SK-N-SH (cell line): ENCODE data around the gene CNOT1. TPM values are rescaled to one million over a fixed set of nuclear protein-coding genes. Genes with fewer than 3 reads are reported as not detected.

ENCODE experiments used
- CTCF ChIA-PET: fragments of 300-600, 350-600 bp; formaldehyde crosslinking; extraction: SDS; loops from one replicate; lab custom pipeline; 2021; lab: Yijun Ruan, JAX
- POLR2A ChIA-PET: fragments of 350-600 bp; sonication (Branson Sonifier 250); formaldehyde crosslinking; extraction: SDS; loops from one replicate; lab custom pipeline; 2020; ENCODE audit warnings: antibody characterized with exemption, inconsistent platforms; lab: Yijun Ruan, JAX
- DNase-seq: peaks from one replicate; pipeline ENCODE4 v3.0.0; 2012
- H2AFZ ChIP-seq: fragments of 200-600 bp; sonication (generic); 2 replicates; pipeline ENCODE4 v1.8.1; 2016; ENCODE audit warnings: antibody characterized with exemption, mild to moderate bottlenecking, low read depth
- H3F3A ChIP-seq: fragments of 200-600 bp; sonication (generic); replicated peaks from 2 replicates; pipeline ENCODE3; 2016; ENCODE audit warnings: antibody characterized with exemption, mild to moderate bottlenecking; ENCODE audit not compliant: insufficient read depth
- H3K27ac ChIP-seq, 2 experiments: fragments of 200-500 bp in 1 of 2; fragments of 200-600 bp in 1 of 2; sonication (Bioruptor generic) in 1 of 2; sonication (generic), shearing (Covaris generic) in 1 of 2; 2 replicates each; pipeline versions ENCODE4 v1.5.1 to v1.6.1; 2014 to 2016; ENCODE audit warnings: low read depth in 2 of 2, inconsistent platforms in 1 of 2, low read length in 1 of 2, mild to moderate bottlenecking in 1 of 2, mixed read lengths in 1 of 2
- H3K27me3 ChIP-seq: fragments of 200-600 bp; sonication (generic), shearing (Covaris generic); 2 replicates; pipeline ENCODE4 v1.6.1; 2016; ENCODE audit warnings: mixed run types; ENCODE audit not compliant: insufficient read depth
- H3K36me3 ChIP-seq, 2 experiments: fragments of 200-500 bp in 1 of 2; fragments of 200-600 bp in 1 of 2; sonication (Bioruptor generic) in 1 of 2; sonication (generic) in 1 of 2; replicated peaks in 1 of 2; 2 replicates each; pipeline versions ENCODE3 to v1.5.1; 2014 to 2016; ENCODE audit warnings: low read length in 1 of 2, mild to moderate bottlenecking in 1 of 2; ENCODE audit not compliant: insufficient read depth in 2 of 2, control insufficient read depth in 1 of 2
- H3K4me1 ChIP-seq, 2 experiments: fragments of 200-500 bp in 1 of 2; fragments of 200-600 bp in 1 of 2; sonication (Bioruptor generic) in 1 of 2; sonication (generic), shearing (Covaris generic) in 1 of 2; 2 replicates each; pipeline versions ENCODE4 v1.5.1 to v1.6.1; 2014 to 2016; ENCODE audit warnings: low read depth in 1 of 2, low read length in 1 of 2, mixed run types in 1 of 2; ENCODE audit not compliant: insufficient read depth in 2 of 2, control insufficient read depth in 1 of 2
- H3K4me2 ChIP-seq: fragments of 200-600 bp; sonication (generic), shearing (Covaris generic); 2 replicates; pipeline ENCODE4 v1.6.1; 2017; ENCODE audit warnings: mixed run types
- H3K4me3 ChIP-seq, 2 experiments: fragments of 200-500 bp in 1 of 2; fragments of 200-600 bp in 1 of 2; sonication (Bioruptor generic) in 1 of 2; sonication (generic), shearing (Covaris generic) in 1 of 2; 2 replicates each; pipeline versions ENCODE4 v1.5.1 to v1.8.1; 2014 to 2016; ENCODE audit warnings: low read depth in 2 of 2, inconsistent platforms in 1 of 2, low read length in 1 of 2, mild to moderate bottlenecking in 1 of 2, mixed read lengths in 1 of 2, moderate library complexity in 1 of 2
- H3K79me2 ChIP-seq: fragments of 200-600 bp; sonication (generic); 2 replicates; pipeline ENCODE4 v1.8.1; 2017; ENCODE audit warnings: mild to moderate bottlenecking; ENCODE audit not compliant: insufficient read depth
- H3K9ac ChIP-seq: fragments of 200-600 bp; sonication (generic); 2 replicates; pipeline ENCODE4 v1.6.1; 2017; ENCODE audit warnings: mixed run types
- H3K9me2 ChIP-seq: fragments of 200-600 bp; sonication (generic); 2 replicates; pipeline ENCODE4 v1.6.1; 2017; ENCODE audit warnings: mixed run types
- H3K9me3 ChIP-seq: fragments of 200-600 bp; sonication (generic); 2 replicates; pipeline ENCODE4 v1.6.1; 2017; ENCODE audit warnings: mixed run types, mild to moderate bottlenecking, moderate library complexity
- H4K20me1 ChIP-seq: fragments of 200-600 bp; sonication (generic); 2 replicates; pipeline ENCODE4 v1.6.1; 2017; ENCODE audit warnings: mild to moderate bottlenecking, mixed run types; ENCODE audit not compliant: insufficient read depth
- CHD2 ChIP-seq: fragments of 150-350 bp; IDR thresholded peaks from 2 replicates; pipeline ENCODE4 v1.6.1; 2018; ENCODE audit warnings: low read length; ENCODE audit not compliant: partially characterized antibody
- ELF1 ChIP-seq: IDR thresholded peaks from 2 replicates; pipeline ENCODE4 v1.4.0; 2012
- FOSL2 ChIP-seq: IDR thresholded peaks from 2 replicates; pipeline ENCODE4 v1.4.0; 2012; ENCODE audit warnings: low read depth, mild to moderate bottlenecking, moderate library complexity, borderline replicate concordance
- FOXJ3 ChIP-seq: sonication (generic); formaldehyde crosslinking; IDR thresholded peaks from 2 replicates; pipeline ENCODE4 v1.5.1; 2020; ENCODE audit warnings: mild to moderate bottlenecking, missing genetic modification reagents
- GATA2 ChIP-seq: sonication (generic); formaldehyde crosslinking; IDR thresholded peaks from 2 replicates; pipeline ENCODE4 v1.5.0; 2020; ENCODE audit warnings: mild to moderate bottlenecking, missing genetic modification reagents
- MEF2A ChIP-seq: IDR thresholded peaks from 2 replicates; pipeline ENCODE4 v1.4.0; 2012; ENCODE audit warnings: low read depth, borderline replicate concordance
- NFIC ChIP-seq: IDR thresholded peaks from 2 replicates; pipeline ENCODE4 v1.4.0; 2012; ENCODE audit warnings: borderline replicate concordance
- NRF1 ChIP-seq: IDR thresholded peaks from 2 replicates; pipeline ENCODE4 v1.6.1; 2012; ENCODE audit warnings: low read depth, mild to moderate bottlenecking, low read length
- POLR2AphosphoS5 ChIP-seq: IDR thresholded peaks from 2 replicates; pipeline ENCODE4 v1.6.1; 2012; ENCODE audit warnings: low read depth, low read length
- RAD21 ChIP-seq: IDR thresholded peaks from 2 replicates; pipeline ENCODE4 v1.6.1; 2012; ENCODE audit warnings: mild to moderate bottlenecking, low read length
- RCOR1 ChIP-seq: fragments of 150-350 bp; IDR thresholded peaks from 2 replicates; pipeline ENCODE4 v1.6.1; 2017; ENCODE audit warnings: antibody characterized with exemption, low read length
- RXRA ChIP-seq: IDR thresholded peaks from 2 replicates; pipeline ENCODE4 v1.4.0; 2012; ENCODE audit warnings: low read depth, mild to moderate bottlenecking, borderline replicate concordance
- SMC3 ChIP-seq: IDR thresholded peaks from 2 replicates; pipeline ENCODE4 v1.6.1; 2012; ENCODE audit warnings: low read depth, low read length, improper control_type of control experiment
- TEAD4 ChIP-seq: IDR thresholded peaks from 2 replicates; pipeline ENCODE4 v1.4.0; 2012; ENCODE audit warnings: mild to moderate bottlenecking, borderline replicate concordance; ENCODE audit not compliant: insufficient read depth
- YY1 ChIP-seq: IDR thresholded peaks from 2 replicates; pipeline ENCODE4 v1.4.0; 2012; ENCODE audit warnings: low read depth, mild to moderate bottlenecking
- WGBS: methylation state at CpG from one replicate; pipeline ENCODE4 v1.1.6; 2017; ENCODE audit warnings: low lambda C conversion rate; 5-methylcytosine and 5-hydroxymethylcytosine counted together
- polyA plus RNA-seq, 3 experiments: library from polyadenylated mRNA; depleted of rRNA; stranded (reverse); fragments of >200 nt; gene quantifications; 2 replicates each; pipeline ENCODE4 v1.2.3, GENCODE V29; 2012
- TF ChIP-seq, protein P1 (sequence below): IDR thresholded peaks from 2 replicates; pipeline ENCODE4 v1.4.0; 2012; ENCODE audit warnings: low read depth, borderline replicate concordance
- TF ChIP-seq, protein P2 (sequence below): IDR thresholded peaks from 2 replicates; pipeline ENCODE4; 2012
- TF ChIP-seq, protein P3 (sequence below): fragments of 150-350 bp; IDR thresholded peaks from 2 replicates; pipeline ENCODE4 v1.6.1; 2016; ENCODE audit warnings: mild to moderate bottlenecking, low read depth, low read length
- TF ChIP-seq, protein P4 (sequence below): IDR thresholded peaks from 2 replicates; pipeline ENCODE4 v1.4.0; 2012; ENCODE audit warnings: low read depth
- TF ChIP-seq, protein P5 (sequence below): fragments of 200-600 bp; sonication (generic); IDR thresholded peaks from 2 replicates; pipeline ENCODE4 v1.6.1; 2017; ENCODE audit warnings: antibody characterized with exemption, mild to moderate bottlenecking, moderate library complexity
- TF ChIP-seq, protein P6 (sequence below): IDR thresholded peaks from 2 replicates; pipeline ENCODE4 v1.4.0; 2012; ENCODE audit warnings: low read depth, borderline replicate concordance

Gene CNOT1
- polyA plus RNA-seq, 1 of the 3 experiments (the other 2 are of a cell fraction) = 77.8 TPM

DNA sequence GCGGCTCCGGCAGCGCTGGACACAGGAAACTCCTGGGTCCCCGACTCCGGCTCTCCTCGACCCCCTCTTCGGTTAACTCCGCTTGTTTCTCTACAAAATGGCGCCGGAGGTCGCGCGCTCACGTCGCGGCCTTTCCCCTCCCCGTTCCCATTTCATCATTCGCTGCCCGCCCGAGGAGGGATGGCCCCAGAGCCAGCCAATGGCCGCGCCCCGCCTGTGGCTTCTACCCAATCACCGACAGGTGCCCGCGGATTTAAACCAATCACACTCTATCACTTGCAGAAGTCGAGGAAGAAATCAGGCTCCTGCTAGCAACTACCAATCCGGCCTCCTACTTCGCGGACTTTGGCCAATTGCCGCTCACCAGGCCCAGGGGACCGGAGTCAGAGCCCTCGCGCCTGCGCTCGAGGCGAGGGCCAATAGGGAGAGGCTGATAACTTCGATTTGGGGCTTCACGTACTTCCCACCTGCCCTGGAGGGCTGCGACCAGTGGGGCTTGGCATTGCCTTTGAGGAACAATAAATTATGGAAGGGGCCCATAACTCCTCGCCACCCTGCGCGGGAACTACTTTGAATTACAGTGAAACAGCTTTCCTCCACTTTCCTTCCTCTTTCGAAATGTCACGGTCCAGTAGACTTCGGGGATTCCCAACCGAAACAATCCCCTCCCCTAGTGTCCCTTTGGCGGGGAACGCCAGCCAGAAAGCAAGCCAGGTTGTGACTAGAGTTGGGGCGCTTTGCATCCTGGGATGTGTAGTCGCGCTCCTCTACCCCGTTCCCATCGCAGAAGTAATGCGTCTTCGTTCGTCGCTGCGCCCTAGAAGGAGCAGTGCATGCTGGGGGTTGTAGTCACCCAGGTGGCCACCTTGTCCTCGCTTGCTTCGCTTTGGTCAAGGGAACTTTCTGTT lies at the start of gene CNOT1 (continued):
- peak; percentile 41 for TF ChIP-seq ELF1
- TF ChIP-seq NRF1 = peak; percentile 96
- peak; percentile 89 for TF ChIP-seq POLR2AphosphoS5
- TF ChIP-seq, protein P1, sequence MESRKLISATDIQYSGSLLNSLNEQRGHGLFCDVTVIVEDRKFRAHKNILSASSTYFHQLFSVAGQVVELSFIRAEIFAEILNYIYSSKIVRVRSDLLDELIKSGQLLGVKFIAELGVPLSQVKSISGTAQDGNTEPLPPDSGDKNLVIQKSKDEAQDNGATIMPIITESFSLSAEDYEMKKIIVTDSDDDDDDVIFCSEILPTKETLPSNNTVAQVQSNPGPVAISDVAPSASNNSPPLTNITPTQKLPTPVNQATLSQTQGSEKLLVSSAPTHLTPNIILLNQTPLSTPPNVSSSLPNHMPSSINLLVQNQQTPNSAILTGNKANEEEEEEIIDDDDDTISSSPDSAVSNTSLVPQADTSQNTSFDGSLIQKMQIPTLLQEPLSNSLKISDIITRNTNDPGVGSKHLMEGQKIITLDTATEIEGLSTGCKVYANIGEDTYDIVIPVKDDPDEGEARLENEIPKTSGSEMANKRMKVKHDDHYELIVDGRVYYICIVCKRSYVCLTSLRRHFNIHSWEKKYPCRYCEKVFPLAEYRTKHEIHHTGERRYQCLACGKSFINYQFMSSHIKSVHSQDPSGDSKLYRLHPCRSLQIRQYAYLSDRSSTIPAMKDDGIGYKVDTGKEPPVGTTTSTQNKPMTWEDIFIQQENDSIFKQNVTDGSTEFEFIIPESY = no peak
- TF ChIP-seq TEAD4 = 0 out of 2 replicates have a peak, but pooled peaks have one; percentile 21
- TF ChIP-seq CHD2 = peak; percentile 92
- TF ChIP-seq RAD21 = no peak
- TF ChIP-seq, protein P2, sequence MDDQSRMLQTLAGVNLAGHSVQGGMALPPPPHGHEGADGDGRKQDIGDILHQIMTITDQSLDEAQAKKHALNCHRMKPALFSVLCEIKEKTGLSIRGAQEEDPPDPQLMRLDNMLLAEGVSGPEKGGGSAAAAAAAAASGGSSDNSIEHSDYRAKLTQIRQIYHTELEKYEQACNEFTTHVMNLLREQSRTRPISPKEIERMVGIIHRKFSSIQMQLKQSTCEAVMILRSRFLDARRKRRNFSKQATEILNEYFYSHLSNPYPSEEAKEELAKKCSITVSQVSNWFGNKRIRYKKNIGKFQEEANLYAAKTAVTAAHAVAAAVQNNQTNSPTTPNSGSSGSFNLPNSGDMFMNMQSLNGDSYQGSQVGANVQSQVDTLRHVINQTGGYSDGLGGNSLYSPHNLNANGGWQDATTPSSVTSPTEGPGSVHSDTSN = peak; percentile 90
- TF ChIP-seq RCOR1 = no peak
- TF ChIP-seq MEF2A = no peak
- TF ChIP-seq, all 33 proteins: peak for 15

DNA sequence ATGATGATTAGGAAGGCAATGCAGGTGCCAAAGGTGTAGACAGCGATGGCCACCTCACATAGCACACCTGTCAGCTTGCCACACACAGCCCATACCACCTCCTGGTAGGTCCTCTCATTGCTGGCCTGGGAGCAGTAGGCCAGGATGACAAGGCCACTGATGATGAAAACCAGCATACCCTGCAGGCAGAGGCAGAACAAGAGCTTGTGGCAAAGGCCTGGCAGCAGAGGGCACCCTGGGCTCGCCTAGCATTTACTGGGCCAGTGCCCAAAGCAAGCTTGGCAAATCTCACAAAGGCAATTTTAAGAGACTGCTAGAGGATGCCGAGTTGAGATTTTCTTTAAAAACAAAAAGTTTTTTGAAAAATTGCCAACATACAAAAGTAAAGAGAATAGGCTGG lies 49.1 kb upstream of the CNOT1 start:
- Histone ChIP-seq H3F3A (no peaks in the 10 kb centered on the region), H3K4me3 (no peak overlapping the region), H3K4me1 (peaks cover under 1 to 7% of the 10 kb centered on the region in 2 experiments; a peak in 2 of 4 replicates), H3K4me2 (no peak overlapping the region), H2AFZ (no peak overlapping the region), H3K9me3 (no peaks in the 10 kb centered on the region), H3K79me2 (peaks cover 19% of the 10 kb centered on the region), H3K9ac (no peak overlapping the region), H3K27ac (no peak overlapping the region), H3K9me2 (no peaks in the 10 kb centered on the region), H3K27me3 (no peaks in the 10 kb centered on the region), H3K36me3 (peaks cover 10 to 30% of the 10 kb centered on the region in 2 experiments), H4K20me1 (no peaks in the 10 kb centered on the region)
- POLR2A ChIA-PET = no interaction called here
- CTCF ChIA-PET = interaction anchor here (1.2 to 1.5 kb wide), 2 partner anchors 78 to 191 kb away, joined by 3 to 7 read pairs; no protein-coding TSS in a partner anchor
- DNase-seq = no peak
- WGBS = 86% methylated on average over 3 of the region's 3 CpGs
- TF ChIP-seq RXRA = no peak
- no peak for TF ChIP-seq GATA2 (CRISPR knock-in tag)
- TF ChIP-seq, protein P3, sequence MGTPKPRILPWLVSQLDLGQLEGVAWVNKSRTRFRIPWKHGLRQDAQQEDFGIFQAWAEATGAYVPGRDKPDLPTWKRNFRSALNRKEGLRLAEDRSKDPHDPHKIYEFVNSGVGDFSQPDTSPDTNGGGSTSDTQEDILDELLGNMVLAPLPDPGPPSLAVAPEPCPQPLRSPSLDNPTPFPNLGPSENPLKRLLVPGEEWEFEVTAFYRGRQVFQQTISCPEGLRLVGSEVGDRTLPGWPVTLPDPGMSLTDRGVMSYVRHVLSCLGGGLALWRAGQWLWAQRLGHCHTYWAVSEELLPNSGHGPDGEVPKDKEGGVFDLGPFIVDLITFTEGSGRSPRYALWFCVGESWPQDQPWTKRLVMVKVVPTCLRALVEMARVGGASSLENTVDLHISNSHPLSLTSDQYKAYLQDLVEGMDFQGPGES = no peak
- no peak for TF ChIP-seq ELF1
- TF ChIP-seq RAD21 = peak; percentile 39
- TF ChIP-seq, protein P4, sequence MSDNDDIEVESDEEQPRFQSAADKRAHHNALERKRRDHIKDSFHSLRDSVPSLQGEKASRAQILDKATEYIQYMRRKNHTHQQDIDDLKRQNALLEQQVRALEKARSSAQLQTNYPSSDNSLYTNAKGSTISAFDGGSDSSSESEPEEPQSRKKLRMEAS = no peak
- TF ChIP-seq FOXJ3 (CRISPR knock-in tag) = no peak
- 0 out of 2 replicates have a peak, but pooled peaks have one; percentile 4 for TF ChIP-seq SMC3
- TF ChIP-seq, protein P5, sequence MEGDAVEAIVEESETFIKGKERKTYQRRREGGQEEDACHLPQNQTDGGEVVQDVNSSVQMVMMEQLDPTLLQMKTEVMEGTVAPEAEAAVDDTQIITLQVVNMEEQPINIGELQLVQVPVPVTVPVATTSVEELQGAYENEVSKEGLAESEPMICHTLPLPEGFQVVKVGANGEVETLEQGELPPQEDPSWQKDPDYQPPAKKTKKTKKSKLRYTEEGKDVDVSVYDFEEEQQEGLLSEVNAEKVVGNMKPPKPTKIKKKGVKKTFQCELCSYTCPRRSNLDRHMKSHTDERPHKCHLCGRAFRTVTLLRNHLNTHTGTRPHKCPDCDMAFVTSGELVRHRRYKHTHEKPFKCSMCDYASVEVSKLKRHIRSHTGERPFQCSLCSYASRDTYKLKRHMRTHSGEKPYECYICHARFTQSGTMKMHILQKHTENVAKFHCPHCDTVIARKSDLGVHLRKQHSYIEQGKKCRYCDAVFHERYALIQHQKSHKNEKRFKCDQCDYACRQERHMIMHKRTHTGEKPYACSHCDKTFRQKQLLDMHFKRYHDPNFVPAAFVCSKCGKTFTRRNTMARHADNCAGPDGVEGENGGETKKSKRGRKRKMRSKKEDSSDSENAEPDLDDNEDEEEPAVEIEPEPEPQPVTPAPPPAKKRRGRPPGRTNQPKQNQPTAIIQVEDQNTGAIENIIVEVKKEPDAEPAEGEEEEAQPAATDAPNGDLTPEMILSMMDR = peak; percentile 44
- TF ChIP-seq YY1 = no peak
- no peak for TF ChIP-seq NFIC
- TF ChIP-seq, protein P2 = no peak
- no peak for TF ChIP-seq FOSL2
- no peak for TF ChIP-seq CHD2
- TF ChIP-seq, protein P6, sequence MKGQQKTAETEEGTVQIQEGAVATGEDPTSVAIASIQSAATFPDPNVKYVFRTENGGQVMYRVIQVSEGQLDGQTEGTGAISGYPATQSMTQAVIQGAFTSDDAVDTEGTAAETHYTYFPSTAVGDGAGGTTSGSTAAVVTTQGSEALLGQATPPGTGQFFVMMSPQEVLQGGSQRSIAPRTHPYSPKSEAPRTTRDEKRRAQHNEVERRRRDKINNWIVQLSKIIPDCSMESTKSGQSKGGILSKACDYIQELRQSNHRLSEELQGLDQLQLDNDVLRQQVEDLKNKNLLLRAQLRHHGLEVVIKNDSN = no peak
